Measurements from ENCODE around the gene CTBP2.

CTBP2 gene

DNA sequence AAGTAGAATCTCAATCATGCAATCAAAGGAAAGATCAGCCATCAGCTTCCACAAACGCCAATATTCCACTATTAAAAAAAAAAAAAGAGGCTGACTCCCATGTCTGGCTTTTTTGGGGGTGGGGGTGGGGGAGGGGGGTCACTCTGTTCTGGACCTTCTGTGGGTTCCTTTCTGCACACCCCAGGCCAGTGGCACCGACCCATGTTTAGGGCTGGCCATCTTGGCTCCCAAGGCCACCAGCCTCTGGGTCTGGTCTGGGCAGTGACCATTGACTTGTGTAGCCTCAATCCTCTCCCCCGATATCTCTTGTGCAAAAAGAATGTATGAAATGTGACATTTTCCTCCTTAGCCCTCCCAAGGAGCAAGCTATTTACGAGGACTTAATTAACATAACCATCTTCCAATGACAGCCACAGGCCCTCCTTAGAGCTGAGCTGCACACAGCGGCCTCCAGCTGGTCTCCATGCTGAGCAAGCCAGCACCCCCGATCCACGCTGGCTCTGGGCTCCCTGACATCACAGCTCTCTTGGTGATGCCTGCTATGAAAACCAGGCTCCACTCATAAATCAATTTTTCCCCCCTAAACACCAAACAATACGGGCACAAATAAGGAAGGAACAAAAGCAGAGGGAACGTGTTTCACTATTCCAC, 118.4 kb downstream of the CTBP2 start:
- no peak for DNase-seq (ENCODE audit: low spot score)

DNA sequence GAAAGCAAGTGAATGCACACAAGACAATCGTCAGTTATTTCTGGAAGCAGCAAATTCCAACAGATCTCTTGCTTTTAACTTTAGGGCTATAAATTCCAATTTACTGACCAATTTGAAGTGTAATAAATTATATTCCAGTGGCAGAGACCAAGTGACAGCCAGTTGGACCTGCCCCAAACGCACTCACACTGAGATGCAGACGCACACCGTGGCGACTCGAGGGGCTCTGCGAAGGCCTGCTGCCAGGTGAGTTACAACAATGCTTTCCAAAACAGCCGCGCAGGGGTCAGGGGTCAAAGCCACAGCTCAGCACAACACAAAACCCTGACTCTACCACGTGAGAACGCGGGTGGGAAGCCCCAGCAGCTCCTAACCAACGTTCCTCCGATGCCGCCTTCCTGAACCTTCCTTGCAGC, 121.0 kb downstream of the CTBP2 start:
- DNase-seq (ENCODE audit: low spot score) = no peak

DNA sequence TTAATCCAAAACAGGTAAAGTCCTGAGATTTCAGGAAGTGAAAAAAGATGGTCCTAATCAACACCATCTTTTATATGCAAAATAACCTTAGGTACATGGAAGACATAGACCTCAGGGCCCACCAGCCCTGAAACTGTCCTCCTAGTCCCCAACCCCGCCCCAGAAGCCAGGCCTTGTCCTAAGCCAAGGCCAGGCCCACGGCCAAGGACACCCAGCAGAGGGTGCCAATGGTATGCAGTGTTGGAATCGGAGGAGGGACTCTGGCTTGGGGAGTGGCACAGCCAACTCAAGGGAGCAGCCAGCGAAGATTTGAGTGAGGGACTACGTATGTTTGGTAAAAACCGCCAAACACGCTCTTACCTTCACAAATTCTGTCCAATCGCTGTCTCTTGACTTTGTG, 121.7 kb downstream of the CTBP2 start:
- DNase-seq (ENCODE audit: low spot score) = no peak

DNA sequence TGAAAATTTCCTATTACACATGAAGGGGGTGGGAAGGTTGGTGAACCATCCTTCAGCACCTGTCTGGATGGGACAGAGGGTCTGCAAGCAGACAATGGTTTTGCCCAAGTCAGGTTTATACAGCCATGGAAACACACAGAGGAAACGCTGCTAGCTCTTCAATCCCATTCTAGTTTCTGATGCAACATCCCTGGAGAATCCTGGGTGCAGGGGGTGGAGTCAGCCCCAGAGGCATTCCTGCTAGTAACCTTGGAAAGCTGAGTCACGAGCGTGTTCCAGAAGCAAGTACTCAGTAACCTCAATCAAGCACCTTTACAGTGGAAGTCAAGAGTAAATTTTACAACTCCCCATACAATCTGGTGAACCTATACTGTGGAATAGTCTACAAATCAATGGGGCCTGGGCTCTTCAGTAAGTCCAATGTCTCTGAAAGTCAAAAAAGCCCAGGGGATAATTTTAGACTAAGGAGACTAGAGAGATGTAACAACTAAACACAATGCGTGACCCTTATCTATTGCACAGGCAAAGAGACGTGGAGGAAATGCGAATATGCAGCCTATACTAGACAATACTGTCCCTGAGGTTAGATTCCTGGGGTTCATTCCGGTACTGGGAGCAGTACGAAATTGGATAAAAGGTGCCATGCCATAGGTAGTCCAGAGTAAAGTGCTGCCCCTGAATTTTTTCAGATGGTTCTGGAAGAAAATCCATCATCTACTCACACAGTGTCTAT, 123.1 kb downstream of the CTBP2 start:
- DNase-seq (ENCODE audit: low spot score) = no peak

DNA sequence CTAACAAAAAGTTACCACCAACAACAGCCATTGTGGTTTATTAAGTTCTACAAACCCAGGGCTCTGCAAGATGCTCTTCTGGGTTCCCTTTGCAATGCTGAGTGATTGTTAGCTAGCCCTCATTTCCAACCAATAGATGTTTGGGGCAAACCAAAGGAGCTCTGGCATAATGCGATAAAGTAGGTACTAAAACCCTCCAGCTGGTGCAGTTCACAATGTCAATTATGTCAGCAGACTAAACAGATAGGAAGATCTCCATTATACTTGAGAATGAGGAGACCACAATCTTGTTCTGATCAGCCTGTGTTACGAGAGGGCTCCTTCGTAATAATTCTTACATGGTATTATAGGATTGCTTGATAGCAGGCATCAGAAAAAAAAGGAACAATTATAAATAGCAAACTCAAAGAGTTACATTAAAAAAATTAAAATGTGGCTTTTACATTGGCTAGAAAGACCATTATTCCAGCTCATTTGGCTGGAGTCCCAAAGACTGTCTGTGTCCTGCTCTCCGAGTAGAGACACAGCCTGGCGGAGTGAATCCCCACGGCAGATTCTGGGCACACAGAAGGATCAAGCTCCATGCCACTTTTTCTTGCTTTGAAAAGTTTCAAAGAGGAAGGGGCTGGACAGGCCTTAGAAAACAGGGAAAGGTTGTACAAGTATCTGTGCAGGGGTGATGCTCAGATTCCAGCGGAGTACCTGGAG, 124.6 kb downstream of the CTBP2 start:
- DNase-seq (ENCODE audit: low spot score) = no peak

DNA sequence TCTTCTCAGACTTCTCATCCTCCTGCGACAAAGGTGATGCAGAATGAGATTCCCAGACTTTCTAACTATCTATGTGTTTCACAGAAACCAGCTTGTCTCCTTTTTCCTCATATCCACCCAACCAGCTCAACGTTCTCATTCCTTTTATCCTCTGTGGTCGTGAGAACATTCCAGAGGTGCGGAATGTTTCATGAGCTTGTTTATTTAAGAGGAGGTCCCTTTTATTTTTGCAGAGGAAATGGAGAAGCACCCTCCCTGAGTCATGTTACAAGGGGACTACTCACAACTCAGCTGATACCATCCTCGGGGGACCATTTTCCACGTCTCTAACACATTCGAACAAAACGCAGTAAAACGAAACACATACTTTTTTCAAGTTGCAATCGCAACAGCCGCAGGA, 125.2 kb downstream of the CTBP2 start:
- no peak for DNase-seq (ENCODE audit: low spot score)

DNA sequence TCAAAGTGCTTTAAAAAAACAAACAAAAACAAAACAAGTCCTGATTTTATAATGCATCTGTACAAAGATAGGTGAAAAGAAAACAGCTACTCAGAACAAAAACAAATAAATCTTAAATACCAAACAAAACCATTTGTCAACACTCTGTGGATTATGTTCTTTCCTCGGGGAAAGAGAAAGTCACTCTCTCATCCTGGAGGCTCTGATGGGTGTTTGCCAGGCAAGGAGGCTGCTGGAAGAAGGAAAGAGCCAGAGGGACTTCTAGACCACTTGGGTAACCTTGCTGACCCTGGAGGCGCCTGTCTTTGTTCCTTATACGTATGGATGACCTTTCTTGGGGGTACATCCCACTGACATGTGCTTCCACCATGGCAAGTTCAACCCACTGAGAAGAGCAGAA, 125.7 kb downstream of the CTBP2 start:
- no peak for DNase-seq (ENCODE audit: low spot score)

DNA sequence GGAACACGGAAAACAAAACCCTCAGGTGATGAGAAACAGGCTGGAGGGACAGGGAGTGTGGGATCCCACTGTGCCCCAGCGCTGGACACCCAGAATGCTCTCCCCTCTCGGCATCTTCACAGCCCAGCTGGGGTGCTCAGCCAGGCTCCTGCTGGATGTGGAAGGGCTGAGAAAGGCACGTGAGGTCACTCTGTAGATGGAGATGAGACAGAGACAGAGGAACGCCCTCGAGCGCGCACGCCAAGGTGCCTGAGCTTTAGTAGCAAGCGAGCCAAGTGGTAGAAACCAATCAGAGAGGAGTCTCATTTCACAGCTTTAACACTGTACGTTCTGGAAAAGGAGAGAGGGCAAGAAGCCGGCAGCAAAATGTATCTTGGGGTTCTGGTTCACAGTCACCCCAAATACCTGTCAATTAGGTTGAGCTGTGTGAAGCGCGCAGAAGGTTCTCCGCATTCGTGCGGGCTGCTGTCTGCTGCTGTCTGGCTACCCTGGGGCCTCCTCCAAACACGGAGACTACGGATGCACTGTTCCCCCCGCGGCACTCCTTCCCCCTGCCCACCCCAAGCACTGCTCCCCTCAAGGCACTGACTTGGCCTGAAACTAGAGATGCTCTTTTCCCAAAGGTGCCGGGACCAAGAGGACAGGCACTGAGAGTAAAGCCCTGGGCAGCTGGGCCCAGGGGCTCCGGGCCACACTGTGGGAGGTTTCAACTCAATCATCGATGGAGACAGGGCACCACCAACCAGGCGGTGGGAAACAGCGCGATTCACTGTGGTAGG, 127.0 kb downstream of the CTBP2 start:
- no peak for DNase-seq (ENCODE audit: low spot score)

DNA sequence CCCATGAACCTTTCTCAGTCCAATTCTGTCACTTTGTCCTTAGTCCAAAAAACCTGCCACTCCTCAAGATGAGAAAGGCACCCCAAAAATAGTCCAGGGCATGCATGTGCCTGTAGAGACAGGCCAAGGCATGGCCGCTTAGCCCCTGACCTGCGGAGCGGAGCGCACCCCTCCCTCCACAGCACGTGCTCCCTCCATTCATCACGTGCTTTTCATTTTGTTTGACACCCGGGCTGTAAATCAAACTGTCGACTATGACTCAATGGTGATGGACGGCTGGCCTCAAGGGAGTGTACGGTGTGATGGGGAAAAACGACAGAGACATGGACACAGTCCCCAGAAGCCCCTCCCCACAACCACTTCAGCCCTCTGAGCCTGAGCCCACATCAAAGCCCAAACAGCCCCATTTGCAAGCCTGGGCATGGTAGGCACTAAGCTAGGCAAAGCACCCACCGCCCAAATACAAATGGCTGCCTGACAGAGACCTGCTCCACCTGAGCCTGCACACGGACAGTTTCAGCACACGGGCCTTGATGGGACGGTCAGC, 127.8 kb downstream of the CTBP2 start:
- DNase-seq (ENCODE audit: low spot score) = no peak

DNA sequence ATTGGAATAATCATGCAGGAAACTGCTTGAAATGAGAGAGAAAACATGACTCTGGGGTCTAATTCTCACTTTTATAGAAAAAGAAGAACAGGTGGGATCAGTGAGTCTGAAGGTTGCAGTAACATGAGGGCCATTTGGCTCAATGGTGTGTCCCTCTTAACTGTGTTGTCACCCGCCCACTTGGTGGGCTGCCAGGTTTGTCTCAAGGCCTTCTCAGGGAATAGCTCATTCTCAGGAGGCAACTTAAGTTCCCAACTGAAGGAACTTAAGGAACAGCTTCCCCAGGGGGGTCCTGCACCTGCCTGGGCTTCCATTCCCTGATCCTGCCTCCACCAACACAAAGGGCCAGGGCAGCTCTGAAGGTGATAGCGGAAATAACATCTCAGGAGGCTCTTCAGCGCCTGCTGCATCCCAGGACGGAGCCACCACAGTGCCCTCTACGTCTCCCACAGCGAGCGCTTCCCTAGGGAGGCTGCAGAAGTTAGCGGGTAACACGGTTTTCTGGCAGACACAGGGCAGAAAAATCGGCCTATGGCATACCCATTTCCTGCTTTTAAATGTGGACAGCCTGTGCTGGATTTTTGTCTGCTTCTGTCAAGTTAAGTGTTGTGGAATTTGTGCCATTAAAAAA, 129.7 kb downstream of the CTBP2 start:
- no peak for DNase-seq (ENCODE audit: low spot score)

DNA sequence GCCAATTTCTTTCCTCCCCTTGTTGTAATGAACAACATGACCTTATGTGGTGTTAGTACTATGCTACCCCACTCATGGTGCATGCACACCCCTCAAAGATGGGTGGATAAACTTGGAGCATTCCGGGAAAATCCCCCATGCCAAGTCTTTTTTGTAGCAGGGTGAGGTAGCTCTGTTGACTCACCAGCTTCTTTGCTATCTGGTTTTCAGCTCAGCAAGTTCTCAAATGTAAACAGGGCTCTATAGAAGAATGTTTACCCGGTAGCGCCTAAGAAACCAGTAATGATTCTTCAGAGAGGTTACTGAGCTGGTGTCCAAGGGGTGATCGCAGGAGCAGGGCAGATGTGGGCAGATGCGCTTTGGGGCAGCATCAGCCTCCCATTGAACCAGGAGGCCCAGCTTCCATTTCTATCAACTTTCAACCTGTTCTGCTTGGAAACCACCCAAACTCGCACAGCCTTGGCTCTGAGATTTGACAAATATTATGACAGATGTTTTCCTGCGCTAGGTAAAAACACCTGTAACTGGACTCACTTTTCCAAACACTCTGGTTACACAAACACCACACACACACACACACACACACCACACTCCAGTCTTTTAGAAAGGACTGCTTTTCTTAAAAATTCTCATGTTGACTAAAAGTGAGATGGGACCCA, 130.7 kb downstream of the CTBP2 start:
- DNase-seq (ENCODE audit: low spot score) = no peak

DNA sequence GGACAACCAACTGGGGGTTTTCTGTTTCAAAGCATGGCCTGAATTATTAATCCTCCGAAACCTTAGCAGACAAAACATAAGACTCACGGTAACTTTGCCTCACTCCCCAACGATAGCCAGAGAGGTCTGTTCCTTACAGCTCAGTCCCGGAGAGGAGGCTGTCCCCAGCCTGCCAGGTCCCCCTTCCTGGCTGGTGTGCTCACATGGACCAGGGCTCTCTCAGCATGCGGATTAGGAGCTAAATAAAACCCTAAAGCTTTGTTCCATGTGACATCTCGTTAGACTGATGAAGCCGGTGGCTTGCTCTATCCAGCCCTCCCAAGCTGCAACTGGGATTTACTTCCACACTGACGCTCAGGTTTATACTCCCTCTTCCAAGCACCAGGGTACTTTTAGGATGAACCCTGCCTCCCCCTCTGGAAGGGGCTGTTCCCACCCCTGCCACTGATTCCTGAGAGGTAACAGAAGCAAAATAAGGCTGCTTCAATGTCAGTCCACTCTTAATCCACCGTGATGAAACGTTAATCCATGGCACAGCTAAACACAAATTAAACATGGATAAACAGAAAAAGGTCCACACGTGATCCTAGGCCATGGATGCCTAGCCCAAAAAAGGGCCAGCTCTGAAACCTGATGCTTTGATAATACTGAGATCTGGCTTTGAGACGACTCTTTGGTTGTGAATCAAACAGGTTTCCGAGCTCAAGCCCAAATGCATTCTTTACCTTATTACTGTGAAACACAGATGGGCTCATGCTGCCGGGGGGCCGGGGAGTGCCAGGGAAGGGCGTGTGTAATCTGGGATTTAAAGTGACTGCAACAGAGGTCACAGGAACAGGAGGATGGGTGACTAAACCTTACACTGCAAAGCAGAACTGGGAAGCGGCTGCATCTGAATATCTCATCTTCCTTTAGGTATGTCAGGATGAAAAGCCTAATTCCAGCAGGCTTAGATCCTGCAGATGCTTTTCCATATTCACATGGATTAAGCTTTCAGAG, 132.2 kb downstream of the CTBP2 start:
- DNase-seq (ENCODE audit: low spot score) = no peak

DNA sequence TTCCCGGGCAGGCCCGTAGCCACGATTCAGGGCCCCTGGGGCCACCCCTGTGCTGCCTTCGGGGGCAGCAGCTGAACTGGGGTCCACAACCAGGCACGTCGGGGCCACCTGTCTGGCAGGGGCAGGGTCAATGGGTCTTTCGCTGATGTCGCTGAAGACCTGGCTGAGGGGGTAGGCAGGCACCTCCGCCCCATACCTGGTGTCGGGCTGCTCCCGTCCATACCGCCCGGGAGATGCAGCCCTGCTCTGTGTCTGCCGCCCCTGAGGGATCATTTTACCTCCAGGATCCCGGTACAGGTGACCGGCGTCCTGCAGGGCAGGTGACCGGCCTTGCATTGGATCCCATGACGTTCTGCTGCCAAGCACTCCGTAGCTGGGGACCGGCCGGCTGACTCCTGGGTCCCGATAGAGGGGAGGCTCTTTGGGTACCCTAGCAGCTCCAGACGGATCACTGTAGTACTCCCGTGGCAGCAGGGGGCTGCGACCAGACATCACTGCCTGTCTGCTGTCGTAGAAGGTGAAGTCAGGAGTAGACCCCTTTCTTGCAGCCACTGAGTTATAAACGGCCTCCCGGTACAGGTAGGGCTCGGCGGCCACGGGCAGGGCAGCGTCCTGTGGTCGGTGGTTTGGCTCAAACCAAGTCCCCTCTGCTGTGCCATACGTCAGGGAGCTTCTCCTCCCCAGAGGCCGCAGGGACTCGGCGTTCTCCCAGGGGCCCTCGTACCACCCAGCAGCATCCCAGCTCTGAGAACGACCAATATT, 133.2 kb downstream of the CTBP2 start:
- no peak for DNase-seq (ENCODE audit: low spot score)

DNA sequence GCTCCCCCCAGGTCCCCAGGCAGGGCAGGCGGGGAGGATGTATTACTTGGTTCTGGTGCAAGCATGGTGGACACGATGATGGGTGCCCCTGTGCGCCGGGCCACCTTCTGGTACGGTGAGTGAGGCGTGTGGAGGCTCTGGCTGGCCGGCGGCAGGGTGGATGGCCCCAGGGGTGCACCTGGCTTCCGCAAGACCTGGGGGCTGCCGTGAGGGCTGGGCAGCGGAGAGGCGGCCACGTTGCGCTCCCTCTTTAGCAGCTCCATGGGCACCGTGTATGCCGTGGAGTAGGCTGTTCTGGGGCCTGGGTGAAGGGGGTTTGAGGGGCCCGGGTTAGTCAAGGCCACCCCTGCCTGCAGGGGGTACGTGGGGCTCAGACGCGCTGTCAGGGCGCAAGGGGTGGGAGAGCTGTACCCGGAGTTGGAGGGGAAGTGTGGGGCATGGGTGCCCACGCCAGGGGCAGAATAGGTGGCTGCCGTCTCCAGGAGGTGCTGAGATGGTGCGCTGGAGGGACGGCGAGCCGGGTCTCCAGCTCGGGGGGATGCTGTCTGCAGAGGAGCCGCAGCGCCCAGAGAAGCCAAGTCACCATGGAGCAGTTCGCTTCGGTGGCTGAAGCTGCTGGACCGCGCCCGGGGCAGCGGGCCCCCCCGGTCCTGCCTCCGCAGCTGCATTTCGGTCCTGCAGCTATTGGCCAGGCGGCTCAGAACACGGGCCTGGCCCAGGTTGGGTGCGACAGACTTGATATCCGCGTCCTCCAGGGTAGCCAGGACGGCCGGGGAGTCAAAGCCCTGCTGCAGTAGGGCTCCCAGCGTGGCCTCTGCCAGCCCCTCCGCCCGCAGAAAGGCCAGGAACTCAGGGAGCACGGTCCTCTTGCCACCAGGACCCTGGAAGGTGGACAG, 134.1 kb downstream of the CTBP2 start:
- no peak for DNase-seq (ENCODE audit: low spot score)

DNA sequence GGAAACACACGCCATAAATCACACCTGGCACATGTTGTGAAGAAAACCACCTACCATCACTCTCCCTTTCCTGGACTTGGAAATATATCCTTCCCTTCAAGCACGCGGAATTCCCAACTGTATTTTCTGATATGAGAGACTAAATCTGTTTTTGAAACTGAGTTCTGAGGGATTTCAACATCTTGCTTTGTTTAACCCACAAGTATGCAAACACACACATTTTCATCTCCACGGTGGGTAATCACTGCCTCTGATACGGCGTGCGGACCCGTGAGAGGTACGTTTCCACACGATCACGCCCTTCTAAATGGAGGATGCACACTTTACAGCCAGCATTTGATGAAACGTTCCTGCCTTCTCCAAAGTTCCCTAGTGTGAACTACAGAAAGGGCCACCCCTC, 135.0 kb downstream of the CTBP2 start:
- no peak for DNase-seq (ENCODE audit: low spot score)

DNA sequence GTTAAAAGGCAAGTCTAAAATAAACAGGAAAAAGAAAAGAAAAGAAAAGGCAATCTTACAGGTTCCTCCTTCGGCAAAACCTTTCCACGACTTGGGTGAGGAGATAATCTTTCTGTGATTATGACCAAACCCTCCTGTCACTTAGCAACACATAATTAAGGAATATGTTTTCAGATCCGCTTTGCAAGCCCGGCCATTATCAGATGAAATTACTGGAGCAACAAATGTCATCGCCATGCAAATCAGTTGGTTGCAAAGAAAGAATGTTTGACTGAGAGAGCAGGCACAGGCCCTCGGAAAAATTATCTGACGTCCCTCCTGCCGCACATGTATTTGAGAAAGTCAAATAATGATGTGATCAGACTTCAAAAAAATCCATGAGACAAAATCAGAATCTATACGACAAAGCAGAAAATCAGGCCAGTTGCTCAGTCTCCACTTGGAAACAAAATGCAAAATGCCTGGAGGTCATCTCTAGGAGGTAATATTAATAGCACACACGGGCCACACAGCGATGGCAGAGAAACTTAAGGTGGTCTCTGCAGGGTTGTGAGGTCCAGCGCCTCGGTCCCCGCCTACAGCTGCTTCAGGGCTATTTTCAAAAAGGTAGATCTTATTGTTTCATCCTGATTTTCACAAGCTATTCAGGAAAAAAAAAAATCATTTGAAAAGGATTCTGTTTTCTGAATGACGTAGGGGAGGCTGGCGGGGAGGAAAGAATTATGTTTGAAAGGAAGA, 135.7 kb downstream of the CTBP2 start:
- no peak for DNase-seq (ENCODE audit: low spot score)

DNA sequence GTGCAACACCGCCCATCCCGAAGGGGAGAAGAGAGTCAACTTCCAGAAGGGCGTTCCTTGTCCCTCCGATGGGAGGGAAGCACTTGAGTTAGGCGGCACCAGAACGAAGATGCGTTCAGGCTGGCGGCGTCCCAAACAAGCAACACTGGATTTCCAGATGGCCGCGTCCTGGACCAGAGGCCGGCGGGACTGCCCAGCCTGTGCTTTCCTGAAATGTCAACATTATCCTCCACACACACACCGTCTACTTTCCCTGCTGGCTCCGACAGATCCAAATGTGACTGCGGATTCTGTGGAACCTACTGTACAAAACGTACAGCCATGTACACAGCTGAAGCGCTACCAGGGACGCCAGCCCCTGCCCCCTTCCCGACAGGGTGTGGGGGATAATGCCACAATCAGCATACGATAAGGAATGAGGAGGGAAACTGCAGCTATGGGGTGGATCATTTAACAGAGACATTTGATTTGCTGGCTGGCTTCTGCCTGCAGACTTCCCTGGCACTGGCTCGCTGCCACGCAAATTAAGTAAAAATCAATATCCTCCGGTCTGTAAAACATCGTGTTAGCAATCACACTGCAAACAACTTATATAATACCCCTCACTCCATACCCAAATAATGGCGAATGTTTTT, 136.4 kb downstream of the CTBP2 start:
- DNase-seq (ENCODE audit: low spot score) = no peak
